ENCODE measurements around the gene HNRNPA2B1.

HNRNPA2B1 gene

GRCh38 chr7:26200444-26201246 is at the start of gene HNRNPA2B1:
TSS of gene HNRNPA2B1 (minus strand) at chr7:26200746. CDS start at chr7:26200577, 169 bp downstream.
- peak; percentile 95 to 99 (median 96) for DNase-seq
- intact Hi-C loops (cut with DNase I): loop anchor here (5.0 to 10.0 kb wide), 3 partner anchors 167 to 464 kb away; no protein-coding TSS in a partner anchor

- intact Hi-C loops (cut with DNase I): no loop called here
- DNase-seq: no peak
These were observed 49.7 kb upstream of the HNRNPA2B1 start for GRCh38 chr7:26250239-26250638.

GRCh38 chr7:26245150-26245549 is 44.6 kb upstream of the HNRNPA2B1 start:
- intact Hi-C loops (cut with DNase I): no loop called here
- no peak for DNase-seq

- intact Hi-C loops (cut with DNase I): no loop called here
These were observed 37.5 kb upstream of the HNRNPA2B1 start for GRCh38 chr7:26238032-26238431.

GRCh38 chr7:26237035-26237807 is 36.7 kb upstream of the HNRNPA2B1 start:
- peak in 4 of 10 donors; percentile 7 to 80 (median 25) for DNase-seq
- intact Hi-C loops (cut with DNase I): no loop called here

More at GRCh38 chr7:26238032-26238431, 37.5 kb upstream of the HNRNPA2B1 start:
- DNase-seq: no peak

GRCh38 chr7:26233902-26234511 is 33.5 kb upstream of the HNRNPA2B1 start:
- intact Hi-C loops (cut with DNase I): no loop called here
- DNase-seq: no peak

- intact Hi-C loops (cut with DNase I): no loop called here
- DNase-seq: no peak
These were observed 27.4 kb upstream of the HNRNPA2B1 start for GRCh38 chr7:26227987-26228386.

GRCh38 chr7:26224359-26224758 is 23.8 kb upstream of the HNRNPA2B1 start:
- DNase-seq: no peak
- intact Hi-C loops (cut with DNase I): no loop called here

GRCh38 chr7:26216049-26216448 is 15.5 kb upstream of the HNRNPA2B1 start:
- DNase-seq: no peak
- intact Hi-C loops (cut with DNase I): no loop called here

- DNase-seq: no peak
- intact Hi-C loops (cut with DNase I): no loop called here
These were observed 13.4 kb upstream of the HNRNPA2B1 start for GRCh38 chr7:26213807-26214515.

GRCh38 chr7:26212921-26213718 is 12.6 kb upstream of the HNRNPA2B1 start:
- no peak for DNase-seq
- intact Hi-C loops (cut with DNase I): no loop called here

- peak in 1 of 10 donors; percentile 52 for DNase-seq
- intact Hi-C loops (cut with DNase I): loop anchor here (10.0 kb wide), 1 partner anchor 457 kb away; no protein-coding TSS in a partner anchor
These were observed 7.5 kb upstream of the HNRNPA2B1 start for GRCh38 chr7:26208040-26208439.

GRCh38 chr7:26203016-26203415 is 2.5 kb upstream of the HNRNPA2B1 start:
- intact Hi-C loops (cut with DNase I): loop anchor here (2.0 to 10.0 kb wide), 4 partner anchors 88 to 462 kb away; partner anchors contain the start of gene SNX10
- no peak for DNase-seq

GRCh38 chr7:26202019-26202990 is 1.8 kb upstream of the HNRNPA2B1 start:
- intact Hi-C loops (cut with DNase I): loop anchor here (2.0 to 10.0 kb wide), 4 partner anchors 88 to 462 kb away; partner anchors contain the start of gene SNX10
- DNase-seq: peak in 9 of 10 donors; percentile 28 to 90 (median 50)

GRCh38 chr7:26201247-26202018 is 887 bp upstream of the HNRNPA2B1 start, which contains the start of gene CBX3:
TSS of gene CBX3 (plus strand) at chr7:26201745. CDS start at chr7:26202999, 1,254 bp downstream.
- DNase-seq: peak; percentile 70 to 97 (median 73)
- intact Hi-C loops (cut with DNase I): loop anchor here (2.0 to 10.0 kb wide), 4 partner anchors 89 to 463 kb away; partner anchors contain the start of gene SNX10

GRCh38 chr7:26200038-26200443 is 505 bp downstream of the HNRNPA2B1 start:
- peak; percentile 54 to 94 (median 70) for DNase-seq
- intact Hi-C loops (cut with DNase I): loop anchor here (5.0 to 10.0 kb wide), 3 partner anchors 167 to 465 kb away; no protein-coding TSS in a partner anchor

Data from posterior cingulate gyrus (tissue), 11 donors.